ENCODE data around the gene ZNF423.

Gene ZNF423

GRCh38 chr16:49869731-49870130, 13.8 kb upstream of the ZNF423 start:
- DNase-seq = no peak

GRCh38 chr16:49867796-49868668, 12.1 kb upstream of the ZNF423 start:
- no peak for DNase-seq

DNA sequence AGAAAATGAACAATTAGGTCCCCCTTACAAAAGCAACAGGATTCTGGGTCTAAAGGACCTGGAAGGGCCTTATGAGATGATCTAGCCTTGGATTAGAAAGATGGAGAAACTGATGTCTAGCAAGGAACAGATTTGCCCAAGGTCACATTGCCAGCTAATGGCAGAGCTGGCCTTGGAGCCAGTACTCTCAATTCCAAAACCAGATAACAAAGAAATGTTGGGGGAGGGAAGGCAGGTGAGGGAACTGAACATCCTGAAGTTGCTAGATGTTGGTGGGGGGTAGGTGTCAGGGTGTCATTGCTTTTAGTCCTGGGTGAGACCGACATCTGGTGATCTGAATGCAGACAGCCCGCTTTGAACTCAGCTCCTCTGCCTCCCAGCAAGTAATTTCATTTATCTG, 11.3 kb upstream of the ZNF423 start:
- DNase-seq = no peak

- DNase-seq = no peak
Measured at GRCh38 chr16:49866595-49867071, 10.7 kb upstream of the ZNF423 start.

DNA sequence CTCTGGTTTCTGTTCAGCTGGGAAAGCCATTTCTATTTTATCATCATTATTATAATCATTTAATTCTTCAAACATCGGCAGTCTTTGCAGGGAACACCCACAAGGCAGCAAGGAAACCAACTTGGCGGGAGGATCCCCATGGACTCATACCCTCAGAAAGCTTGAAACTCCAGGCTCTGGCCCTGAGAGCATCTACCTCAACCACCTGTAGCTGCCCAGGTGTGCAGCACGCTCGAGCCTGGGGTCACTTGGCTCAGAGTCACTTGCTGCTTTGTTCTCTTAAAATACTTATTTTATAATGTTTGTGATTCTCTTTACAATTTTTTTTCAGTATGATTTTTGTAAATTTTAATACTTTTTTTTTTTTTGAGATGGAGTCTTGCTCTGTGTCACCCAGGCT, 6.8 kb upstream of the ZNF423 start:
- no peak for DNase-seq

GRCh38 chr16:49861299-49861698, 5.4 kb upstream of the ZNF423 start:
- no peak for DNase-seq

GRCh38 chr16:49860593-49860992, 4.7 kb upstream of the ZNF423 start:
- DNase-seq = no peak

GRCh38 chr16:49859125-49859811, 3.4 kb upstream of the ZNF423 start:
- no peak for DNase-seq

GRCh38 chr16:49858200-49859124, 2.5 kb upstream of the ZNF423 start:
- DNase-seq = no peak

- DNase-seq = no peak
Measured at GRCh38 chr16:49857423-49858181, 1.7 kb upstream of the ZNF423 start.

GRCh38 chr16:49856672-49857330, 889 bp upstream of the ZNF423 start:
- DNase-seq = no peak

- no peak for DNase-seq
Measured at GRCh38 chr16:49855280-49855821, 561 bp downstream of the ZNF423 start.

DNA sequence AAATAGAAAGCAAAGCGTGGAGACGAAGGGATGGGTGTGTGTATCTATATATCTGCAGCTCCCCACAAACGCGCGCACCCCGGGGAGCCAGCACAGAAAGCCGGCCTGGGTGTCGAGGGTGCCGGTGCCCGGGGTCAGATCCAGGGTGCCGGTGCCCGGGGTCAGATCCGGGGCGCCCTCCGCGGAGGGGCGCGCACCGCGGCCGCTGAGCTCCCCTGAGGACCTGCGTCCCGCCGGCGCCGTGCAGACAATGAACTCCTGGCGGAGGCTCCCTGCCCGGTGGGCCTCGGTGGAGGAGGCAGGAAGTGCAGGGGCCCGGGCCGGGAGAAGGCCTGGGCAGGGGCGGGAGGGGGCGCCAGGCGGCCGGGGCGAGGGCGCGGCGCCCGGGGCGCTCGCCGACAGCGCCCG, 1.1 kb downstream of the ZNF423 start:
- DNase-seq = no peak

- DNase-seq = no peak
Measured at GRCh38 chr16:49854188-49854795, 1.6 kb downstream of the ZNF423 start.

- DNase-seq = no peak
Measured at GRCh38 chr16:49852279-49852678, 3.6 kb downstream of the ZNF423 start.

GRCh38 chr16:49851468-49851787, 4.5 kb downstream of the ZNF423 start:
- no peak for DNase-seq

DNA sequence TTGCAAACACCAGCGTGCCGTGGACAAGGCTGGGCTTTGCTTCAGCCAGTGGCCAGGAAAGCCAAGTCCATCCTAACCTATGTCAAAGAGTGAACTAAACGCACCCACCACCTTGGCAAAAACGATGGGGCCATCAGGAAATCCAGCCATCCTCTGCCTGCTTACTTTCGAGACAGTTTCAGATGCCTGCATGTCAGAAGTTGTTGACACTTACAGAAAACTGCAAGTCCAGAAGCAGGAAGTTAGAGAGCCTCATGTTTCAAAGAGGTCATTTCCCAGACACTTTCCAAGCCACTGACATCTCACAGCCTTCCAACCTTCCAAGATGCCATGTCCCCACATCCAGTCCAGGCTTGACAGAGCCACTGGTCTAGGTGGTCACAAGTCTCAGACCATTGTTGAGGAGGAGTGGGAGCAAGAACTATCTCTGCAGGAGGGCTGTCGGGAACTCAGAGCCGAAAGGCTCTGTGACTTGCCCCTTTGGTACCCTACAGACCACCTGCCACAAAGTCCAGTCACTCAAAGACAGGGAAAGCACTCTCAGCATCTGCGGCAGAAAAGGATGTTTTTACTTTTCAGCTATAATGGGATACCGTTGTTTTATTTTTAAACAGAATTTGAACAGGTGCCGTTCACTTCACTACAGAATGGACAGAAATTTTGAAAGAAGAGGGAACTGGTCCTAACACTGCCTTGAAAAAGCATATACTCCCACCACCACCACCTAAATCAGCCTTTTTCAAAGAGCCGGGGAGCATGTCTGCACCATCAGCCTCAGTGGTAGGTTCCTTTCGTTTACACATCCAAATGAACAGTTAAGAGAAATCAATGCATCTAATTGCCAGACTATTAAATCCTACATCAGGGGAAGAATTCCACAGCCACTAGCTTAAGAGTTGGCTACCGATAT, 5.1 kb downstream of the ZNF423 start:
- DNase-seq = no peak

- no peak for DNase-seq
Measured at GRCh38 chr16:49849754-49850108, 6.2 kb downstream of the ZNF423 start.

DNA sequence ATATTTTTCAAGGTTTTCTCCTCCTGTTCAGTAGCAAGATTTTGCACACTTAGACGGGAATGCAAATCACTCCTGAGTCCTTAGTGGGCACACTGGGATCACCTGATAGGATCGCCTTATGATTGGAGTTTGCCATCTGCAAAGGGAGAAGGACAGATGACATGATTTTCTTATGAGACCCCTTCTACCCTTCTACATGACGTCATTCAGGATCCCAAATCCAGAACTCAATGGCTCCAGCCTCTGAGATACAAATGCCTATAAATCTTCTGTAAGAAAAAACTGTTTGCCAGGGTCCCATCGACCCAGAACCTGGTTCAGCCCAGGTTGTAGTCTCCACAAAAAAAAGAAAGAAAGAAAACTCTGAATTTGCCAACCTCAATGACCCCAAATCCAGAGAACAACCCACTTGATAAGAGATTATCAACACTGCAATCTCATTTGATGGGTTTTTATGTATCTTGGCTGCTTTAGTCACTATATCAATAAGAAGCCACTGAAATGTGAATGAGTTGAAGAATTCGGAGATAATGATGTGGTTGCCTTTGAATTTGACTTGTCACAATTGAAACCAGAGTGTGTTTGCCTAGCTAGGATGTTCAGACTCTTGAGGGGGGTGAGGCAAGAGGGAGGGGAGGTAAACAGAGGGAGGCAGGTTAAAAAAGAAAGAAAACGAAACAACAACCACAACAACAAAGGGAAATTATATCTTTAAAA, 6.7 kb downstream of the ZNF423 start:
- no peak for DNase-seq
